Lower lobe of right lung (tissue), 2 donors: ENCODE results near the gene PEX14. TPM values are rescaled to one million over a fixed set of nuclear protein-coding genes. Genes with fewer than 3 reads are reported as not detected.

Source experiments
- ATAC-seq, 2 donors: fragments of 200-7000 bp; cut with Tn5 transposase; one replicate each; pipeline ENCODE4 v1.9.1; 2020 to 2022; ENCODE audit warnings: mild to moderate bottlenecking in 2 of 2, moderate library complexity in 2 of 2
- DNase-seq: peaks from one replicate; pipeline ENCODE4 v3.0.0-alpha.2; 2020
- H3K27ac ChIP-seq: fragments of 200-600 bp; one replicate; pipeline ENCODE4 v1.8.0; 2022
- H3K27me3 ChIP-seq: fragments of 200-600 bp; one replicate; pipeline ENCODE4 v1.8.0; 2022; ENCODE audit warnings: low read depth
- H3K36me3 ChIP-seq: fragments of 200-600 bp; one replicate; pipeline ENCODE4 v1.8.0; 2022; ENCODE audit warnings: mild to moderate bottlenecking
- H3K4me1 ChIP-seq: fragments of 200-600 bp; one replicate; pipeline ENCODE4 v1.8.0; 2022
- H3K4me3 ChIP-seq: fragments of 200-600 bp; one replicate; pipeline ENCODE4 v1.8.0; 2022; ENCODE audit warnings: mild to moderate bottlenecking
- H3K9me3 ChIP-seq: fragments of 200-600 bp; one replicate; pipeline ENCODE4 v1.8.0; 2022
- intact Hi-C: fragments of 100-400 bp; cut with DNase I; formaldehyde crosslinking; loops from one replicate; pipeline ENCODE4 v1.11.0; 2022
- total RNA-seq: library from RNA; stranded (reverse); fragmentation: NEBNext Ultra II Directional; extraction: Animal tissue kit (Norgen Biotek cat#: 25700); gene quantifications from one replicate; pipeline ENCODE4 v1.2.1, GENCODE V29; 2021
- TF ChIP-seq, protein P1 (sequence below): fragments of 200-600 bp; IDR thresholded peaks from one replicate; pipeline ENCODE4 v1.8.0; 2022; ENCODE audit warnings: antibody characterized with exemption, mild to moderate bottlenecking
- donor health status: DM: no; HTN: yes; CAD: no; lungs with severe emphysema.

Gene PEX14
- total RNA-seq, 1 donor from 2014 or later: 27.9 TPM

DNA sequence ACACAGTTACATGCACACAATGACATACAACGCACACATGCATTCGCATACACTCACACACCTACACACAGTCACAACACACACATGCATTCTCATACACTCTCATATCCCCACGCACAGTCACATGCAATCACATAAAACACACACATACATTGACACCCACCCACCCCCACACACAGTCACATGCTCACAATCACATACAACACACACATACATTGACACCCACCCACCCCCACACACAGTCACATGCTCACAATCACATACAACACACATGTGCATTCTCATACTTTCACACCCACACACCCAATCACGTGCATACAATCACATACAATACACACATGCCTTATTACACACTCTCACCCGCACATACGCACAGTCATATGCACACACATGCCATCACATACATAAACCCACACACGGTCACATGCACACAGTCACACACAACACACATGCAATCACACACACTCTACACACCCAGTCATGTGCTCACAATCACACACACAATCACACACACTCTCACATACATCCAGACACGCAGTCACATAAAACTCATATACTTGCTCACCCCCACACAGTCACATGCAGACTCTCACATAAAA is 187.4 kb downstream of the PEX14 start:
- TF ChIP-seq, protein P1, sequence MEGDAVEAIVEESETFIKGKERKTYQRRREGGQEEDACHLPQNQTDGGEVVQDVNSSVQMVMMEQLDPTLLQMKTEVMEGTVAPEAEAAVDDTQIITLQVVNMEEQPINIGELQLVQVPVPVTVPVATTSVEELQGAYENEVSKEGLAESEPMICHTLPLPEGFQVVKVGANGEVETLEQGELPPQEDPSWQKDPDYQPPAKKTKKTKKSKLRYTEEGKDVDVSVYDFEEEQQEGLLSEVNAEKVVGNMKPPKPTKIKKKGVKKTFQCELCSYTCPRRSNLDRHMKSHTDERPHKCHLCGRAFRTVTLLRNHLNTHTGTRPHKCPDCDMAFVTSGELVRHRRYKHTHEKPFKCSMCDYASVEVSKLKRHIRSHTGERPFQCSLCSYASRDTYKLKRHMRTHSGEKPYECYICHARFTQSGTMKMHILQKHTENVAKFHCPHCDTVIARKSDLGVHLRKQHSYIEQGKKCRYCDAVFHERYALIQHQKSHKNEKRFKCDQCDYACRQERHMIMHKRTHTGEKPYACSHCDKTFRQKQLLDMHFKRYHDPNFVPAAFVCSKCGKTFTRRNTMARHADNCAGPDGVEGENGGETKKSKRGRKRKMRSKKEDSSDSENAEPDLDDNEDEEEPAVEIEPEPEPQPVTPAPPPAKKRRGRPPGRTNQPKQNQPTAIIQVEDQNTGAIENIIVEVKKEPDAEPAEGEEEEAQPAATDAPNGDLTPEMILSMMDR: no peak
- H3K27me3 ChIP-seq: no peaks in the 10 kb centered on the region
- peaks cover 44% of the 10 kb centered on the region for H3K36me3 ChIP-seq
- peaks cover 53% of the 10 kb centered on the region for H3K4me1 ChIP-seq
- no peak for DNase-seq
- no peaks in the 10 kb centered on the region for H3K9me3 ChIP-seq
- intact Hi-C loops: no loop called here
- ATAC-seq: no peak
- H3K4me3 ChIP-seq: no peak overlapping the region
- H3K27ac ChIP-seq: no peak overlapping the region

DNA sequence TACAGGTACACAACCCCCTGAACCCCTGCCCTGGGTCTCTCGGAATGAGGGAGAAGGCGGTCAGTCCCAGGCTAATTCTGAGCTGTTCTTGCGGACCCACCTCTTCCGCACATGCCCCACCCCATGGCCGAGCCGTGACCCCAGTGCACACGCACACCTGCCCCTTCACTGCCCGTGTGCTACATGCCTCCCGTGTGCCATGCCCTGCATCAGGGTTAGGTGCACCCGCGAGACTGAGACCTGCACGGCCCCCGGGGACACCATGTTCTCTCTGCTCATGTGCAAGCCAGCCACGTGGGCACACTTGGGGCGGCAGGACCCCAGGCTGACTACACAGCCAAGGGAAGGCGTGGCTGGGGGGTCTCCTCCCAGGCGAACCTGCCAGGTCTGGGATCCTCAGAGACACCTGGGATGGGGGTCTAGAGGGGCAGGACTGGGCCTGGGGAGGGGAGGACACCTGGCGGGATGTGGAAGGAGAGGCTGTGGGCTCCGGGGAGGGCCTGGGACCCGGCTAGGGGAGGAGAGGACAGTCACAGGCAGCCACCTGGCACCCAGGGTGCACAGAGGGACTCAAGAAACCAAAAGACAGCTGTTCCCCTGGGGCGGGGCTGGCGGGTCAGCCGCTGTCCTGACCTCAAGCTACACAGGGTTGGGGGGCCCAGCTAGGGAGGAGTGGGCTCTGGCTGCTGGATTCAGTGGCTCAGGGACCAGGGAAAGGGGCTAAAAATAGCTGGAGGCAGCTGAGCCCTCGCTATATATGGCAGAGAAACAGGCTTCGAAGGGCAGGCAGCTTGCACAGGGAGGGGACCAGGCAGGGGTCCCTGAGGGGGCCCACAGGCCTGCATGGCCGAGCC is 188.3 kb downstream of the PEX14 start:
- Histone ChIP-seq H3K9me3 (no peaks in the 10 kb centered on the region), H3K4me3 (peak overlapping the region; percentile 3), H3K36me3 (peaks cover 41% of the 10 kb centered on the region), H3K27me3 (no peaks in the 10 kb centered on the region), H3K4me1 (peaks cover 61% of the 10 kb centered on the region), H3K27ac (peak overlapping the region; percentile 86)
- intact Hi-C loops: no loop called here
- ATAC-seq (no peak), DNase-seq (no peak)
- TF ChIP-seq, protein P1: no peak

DNA sequence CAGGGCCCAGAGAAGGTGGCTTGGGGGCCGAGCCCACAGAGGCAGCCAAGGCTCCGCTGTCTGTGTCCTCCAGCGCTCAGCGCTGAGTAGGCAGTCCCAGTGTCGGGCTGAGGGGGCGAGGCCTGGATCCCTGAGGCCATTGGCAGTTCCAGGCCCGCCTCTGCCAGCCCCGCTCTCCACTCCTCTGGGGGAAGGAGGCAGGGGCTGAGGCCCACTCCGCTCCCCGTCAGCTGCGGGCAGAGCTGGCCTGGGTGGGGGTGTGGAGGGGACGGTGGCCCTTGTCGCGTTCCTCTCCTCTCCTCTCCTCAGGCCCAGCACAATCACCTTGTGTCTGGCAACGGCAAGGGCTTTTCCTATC is 188.9 kb downstream of the PEX14 start:
- H3K4me1 ChIP-seq: peaks cover 65% of the 10 kb centered on the region
- intact Hi-C loops: no loop called here
- peak overlapping the region; percentile 86 for H3K27ac ChIP-seq
- no peaks in the 10 kb centered on the region for H3K9me3 ChIP-seq
- DNase-seq (no peak), ATAC-seq (peak; percentile 6 to 22)
- no peaks in the 10 kb centered on the region for H3K27me3 ChIP-seq
- TF ChIP-seq, protein P1: no peak
- H3K4me3 ChIP-seq: peak overlapping the region; percentile 3
- peaks cover 35% of the 10 kb centered on the region for H3K36me3 ChIP-seq

DNA sequence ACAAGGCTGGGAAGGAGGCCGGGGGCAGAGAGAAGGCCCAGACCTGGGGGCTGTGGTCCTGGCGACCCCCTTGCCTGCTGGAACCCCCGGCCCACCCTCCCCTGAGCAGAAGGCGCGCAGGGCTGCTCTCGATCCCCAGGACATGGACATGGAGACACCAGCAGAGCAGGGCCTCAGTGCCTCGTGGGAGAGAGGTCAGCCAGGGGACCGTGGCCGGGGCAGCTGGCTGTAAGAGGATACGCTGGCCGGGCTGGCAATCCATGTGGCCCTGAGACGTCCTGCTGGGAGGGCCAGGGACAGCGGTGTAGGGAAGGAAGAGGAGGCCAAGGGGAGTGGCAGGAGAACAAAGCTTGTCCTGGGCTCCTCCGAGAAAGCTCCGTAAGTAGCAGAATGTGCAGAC is 189.5 kb downstream of the PEX14 start:
- Histone ChIP-seq H3K9me3 (no peaks in the 10 kb centered on the region), H3K27me3 (no peaks in the 10 kb centered on the region), H3K36me3 (peaks cover 29% of the 10 kb centered on the region), H3K27ac (peak overlapping the region; percentile 86), H3K4me3 (peak overlapping the region; percentile 1), H3K4me1 (peaks cover 69% of the 10 kb centered on the region)
- ATAC-seq (no peak), DNase-seq (no peak)
- TF ChIP-seq, protein P1: no peak
- intact Hi-C loops: no loop called here

DNA sequence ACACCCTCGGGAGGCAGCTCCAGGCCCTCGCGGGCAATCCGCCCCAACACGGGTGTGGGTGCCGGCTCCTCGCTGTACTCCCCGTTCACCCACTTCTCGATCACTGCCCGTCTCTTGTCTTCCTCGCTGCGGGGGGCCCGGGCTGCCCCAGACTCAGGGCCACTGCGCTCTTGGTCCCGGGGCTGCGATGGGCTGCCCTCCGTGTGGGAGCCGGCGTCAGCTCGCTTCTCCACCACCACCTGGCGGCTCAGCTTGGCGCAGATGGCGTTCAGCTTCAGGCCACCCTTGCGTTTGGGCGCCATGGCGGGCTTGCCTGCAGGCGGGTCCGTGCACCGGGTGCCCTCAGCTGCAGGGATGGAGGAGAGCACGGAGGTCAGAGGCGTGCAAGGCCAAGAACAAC is 190.5 kb downstream of the PEX14 start:
- H3K4me3 ChIP-seq: peak overlapping the region; percentile 6
- no peak for ATAC-seq

More for the DNA sequence above, 190.5 kb downstream of the PEX14 start:
- DNase-seq: no peak
- intact Hi-C loops: no loop called here
- peak overlapping the region; percentile 86 for H3K27ac ChIP-seq
- peaks cover 19% of the 10 kb centered on the region for H3K36me3 ChIP-seq
- no peaks in the 10 kb centered on the region for H3K9me3 ChIP-seq
- no peaks in the 10 kb centered on the region for H3K27me3 ChIP-seq
- TF ChIP-seq, protein P1: no peak
- peaks cover 73% of the 10 kb centered on the region for H3K4me1 ChIP-seq
